Neural cell (in vitro differentiated cells): ENCODE results near the gene SLIT3. TPM values are rescaled to one million over a fixed set of nuclear protein-coding genes. Genes with fewer than 3 reads are reported as not detected.

Experiments used
- H2AFZ ChIP-seq: fragments of 200-600, 300-800 bp; sonication (generic), shearing (Covaris generic); 2 replicates; pipeline ENCODE4 v1.6.0; 2014; ENCODE audit warnings: low read depth, mild to moderate bottlenecking, antibody characterized with exemption, low read length, moderate library complexity
- H3F3A ChIP-seq: fragments of 200-600 bp; shearing (Covaris generic); 2 replicates; pipeline ENCODE4 v1.6.1; 2016; ENCODE audit warnings: mild to moderate bottlenecking, moderate library complexity, mixed read lengths, antibody characterized with exemption, low read length; ENCODE audit not compliant: insufficient read depth, poor library complexity, severe bottlenecking
- H3K27ac ChIP-seq: fragments of 200-600, 300-800 bp; sonication (generic), shearing (Covaris generic); 2 replicates; pipeline ENCODE4 v1.5.1; 2014; ENCODE audit warnings: mild to moderate bottlenecking, low read length, moderate library complexity
- H3K27me3 ChIP-seq: fragments of 300-800, 200-600 bp; sonication (generic), shearing (Covaris generic); 2 replicates; pipeline ENCODE4 v1.6.0; 2014; ENCODE audit warnings: mild to moderate bottlenecking, low read depth, low read length, moderate library complexity; ENCODE audit not compliant: insufficient read depth
- H3K36me3 ChIP-seq: fragments of 300-800, 200-600 bp; sonication (generic), shearing (Covaris generic); 2 replicates; pipeline ENCODE4 v1.5.1; 2014; ENCODE audit warnings: mild to moderate bottlenecking, antibody characterized with exemption, low read length, moderate library complexity; ENCODE audit not compliant: insufficient read depth
- H3K4me2 ChIP-seq: fragments of 300-800, 200-600 bp; sonication (generic), shearing (Covaris generic); 2 replicates; pipeline ENCODE4 v1.6.0; 2014; ENCODE audit warnings: mild to moderate bottlenecking, low read length
- H3K4me3 ChIP-seq: fragments of 300-800, 200-600 bp; sonication (generic), shearing (Covaris generic); 2 replicates; pipeline ENCODE4 v1.5.1; 2014; ENCODE audit warnings: mild to moderate bottlenecking, low read length, moderate library complexity
- H3K79me2 ChIP-seq: fragments of 200-600 bp; shearing (Covaris generic); replicated peaks from 2 replicates; pipeline ENCODE4 v1.6.0; 2014; ENCODE audit warnings: mild to moderate bottlenecking, low read length, moderate library complexity; ENCODE audit not compliant: insufficient read depth
- H3K9ac ChIP-seq: fragments of 300-800, 200-600 bp; sonication (generic), shearing (Covaris generic); 2 replicates; pipeline ENCODE4 v1.6.1; 2016; ENCODE audit warnings: mild to moderate bottlenecking, low read length, mixed read lengths
- H3K9me2 ChIP-seq: fragments of 200-600 bp; shearing (Covaris generic); 2 replicates; pipeline ENCODE4 v1.6.1; 2016; ENCODE audit warnings: mild to moderate bottlenecking, low read length, mixed read lengths; ENCODE audit not compliant: insufficient read depth
- H3K9me3 ChIP-seq: fragments of 200-600, 300-800 bp; sonication (generic), shearing (Covaris generic); 2 replicates; pipeline ENCODE4 v1.6.1; 2016; ENCODE audit warnings: mild to moderate bottlenecking, mixed run types, low read length, moderate library complexity, mixed read lengths
- H4K20me1 ChIP-seq: fragments of 200-600 bp; shearing (Covaris generic); 2 replicates; pipeline ENCODE4 v1.6.1; 2016; ENCODE audit warnings: mild to moderate bottlenecking, mixed run types; ENCODE audit not compliant: insufficient read depth
- EP300 ChIP-seq: fragments of 450-650 bp; conservative IDR thresholded peaks from 2 replicates; pipeline ENCODE4 v1.6.1; 2014; ENCODE audit warnings: antibody characterized with exemption, mild to moderate bottlenecking, moderate library complexity; ENCODE audit not compliant: poor library complexity, severe bottlenecking
- EZH2 ChIP-seq: fragments of 200-600, 300-800 bp; shearing (Covaris generic), sonication (generic); IDR thresholded peaks from 2 replicates; pipeline ENCODE4 v1.6.1; 2014; ENCODE audit warnings: antibody characterized with exemption, low read length, borderline replicate concordance, mild to moderate bottlenecking; ENCODE audit not compliant: insufficient read depth, poor library complexity, severe bottlenecking
- MXI1 ChIP-seq: fragments of 450-650 bp; conservative IDR thresholded peaks from 2 replicates; pipeline ENCODE4 v1.6.1; 2014; ENCODE audit warnings: antibody characterized with exemption, mild to moderate bottlenecking; ENCODE audit not compliant: poor library complexity, severe bottlenecking
- POLR2AphosphoS5 ChIP-seq: IDR thresholded peaks from 2 replicates; pipeline ENCODE4 v1.6.1; 2012
- RAD21 ChIP-seq: fragments of 450-650 bp; conservative IDR thresholded peaks from 2 replicates; pipeline ENCODE4 v1.6.1; 2014; ENCODE audit warnings: antibody characterized with exemption, mild to moderate bottlenecking, moderate library complexity
- SMC3 ChIP-seq: fragments of 450-650 bp; conservative IDR thresholded peaks from 2 replicates; pipeline ENCODE4 v1.6.1; 2014; ENCODE audit warnings: antibody characterized with exemption, mild to moderate bottlenecking, moderate library complexity; ENCODE audit not compliant: poor library complexity
- TAF1 ChIP-seq: IDR thresholded peaks from 2 replicates; pipeline ENCODE4 v1.6.1; 2012; ENCODE audit warnings: low read depth
- polyA plus RNA-seq: library from polyadenylated mRNA; depleted of rRNA; stranded (reverse); fragments of >200 nt; gene quantifications from 2 replicates; pipeline ENCODE4 v1.2.3, GENCODE V29; 2014
- TF ChIP-seq, protein P1 (sequence below): fragments of 450-650 bp; IDR thresholded peaks from 2 replicates; pipeline ENCODE4 v1.5.1; 2014; ENCODE audit warnings: antibody characterized with exemption, mild to moderate bottlenecking, moderate library complexity; ENCODE audit not compliant: poor library complexity, severe bottlenecking
- TF ChIP-seq, protein P2 (sequence below): IDR thresholded peaks from 2 replicates; pipeline ENCODE4 v1.6.1; 2012; ENCODE audit warnings: borderline replicate concordance

The SLIT3 gene
- polyA plus RNA-seq, 1 donor from 2014 or later, result 1.2 TPM

DNA sequence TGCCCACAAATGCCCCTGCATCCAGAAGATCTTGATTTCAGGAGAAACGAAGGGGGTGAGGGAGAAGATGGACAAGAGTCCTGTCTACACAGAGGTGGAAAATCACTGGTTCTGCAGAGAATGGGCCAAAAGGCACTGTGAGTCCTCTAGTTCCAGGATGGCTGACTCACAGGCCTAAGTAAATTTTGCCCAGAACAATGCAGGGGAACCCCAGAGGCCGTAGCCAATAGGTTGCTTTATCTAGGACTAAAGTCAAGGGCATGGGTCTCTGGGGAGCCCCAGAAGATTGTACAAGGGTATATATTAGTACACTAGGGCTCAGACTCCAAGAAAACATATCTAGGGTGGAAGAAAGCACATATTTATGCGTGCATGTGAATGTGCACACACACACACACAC, 98.0 kb downstream of the SLIT3 start:
- no peaks in the 10 kb centered on the region for H4K20me1 ChIP-seq
- no peaks in the 10 kb centered on the region for H3K9me3 ChIP-seq
- no peaks in the 10 kb centered on the region for H3K27me3 ChIP-seq
- H3K36me3 ChIP-seq, result no peaks in the 10 kb centered on the region
- no peak overlapping the region for H3K9ac ChIP-seq
- H3K9me2 ChIP-seq, result no peaks in the 10 kb centered on the region
- H3K79me2 ChIP-seq, result no peaks in the 10 kb centered on the region
- no peak overlapping the region for H3K4me3 ChIP-seq
- H3K4me2 ChIP-seq, result no peak overlapping the region
- no peak overlapping the region for H3K27ac ChIP-seq
- H3F3A ChIP-seq, result no peaks in the 10 kb centered on the region
- TF ChIP-seq MXI1 (no peak), RAD21 (no peak), POLR2AphosphoS5 (no peak)
- H2AFZ ChIP-seq, result no peak overlapping the region

DNA sequence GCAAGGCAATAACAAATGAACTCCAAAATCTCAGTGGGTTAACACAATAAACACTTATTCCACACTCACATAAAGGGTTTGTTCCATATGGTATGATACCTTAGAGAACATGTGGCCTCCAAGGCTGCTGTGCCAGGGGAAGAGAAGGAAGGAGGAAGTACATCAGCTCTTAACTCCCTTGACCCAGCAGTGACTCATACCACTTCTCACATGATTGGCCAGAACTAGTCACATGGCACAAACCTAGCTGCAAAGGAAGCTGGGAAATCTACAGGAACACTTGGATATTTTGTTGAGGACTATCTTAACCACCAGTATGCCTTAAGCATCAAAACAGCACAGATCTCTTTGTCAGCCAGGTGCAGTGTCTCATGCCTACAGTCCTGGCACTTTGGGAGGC, 99.3 kb downstream of the SLIT3 start:
- H3K79me2 ChIP-seq, result no peaks in the 10 kb centered on the region
- H3K36me3 ChIP-seq, result no peaks in the 10 kb centered on the region
- no peaks in the 10 kb centered on the region for H3K9me2 ChIP-seq
- H3K4me2 ChIP-seq, result no peak overlapping the region
- H3K4me3 ChIP-seq, result no peak overlapping the region
- no peak overlapping the region for H3K9ac ChIP-seq
- no peak for TF ChIP-seq MXI1
- H3K27ac ChIP-seq, result no peak overlapping the region
- H2AFZ ChIP-seq, result no peak overlapping the region
- no peaks in the 10 kb centered on the region for H4K20me1 ChIP-seq
- H3K9me3 ChIP-seq, result no peaks in the 10 kb centered on the region
- H3F3A ChIP-seq, result no peaks in the 10 kb centered on the region
- no peaks in the 10 kb centered on the region for H3K27me3 ChIP-seq

DNA sequence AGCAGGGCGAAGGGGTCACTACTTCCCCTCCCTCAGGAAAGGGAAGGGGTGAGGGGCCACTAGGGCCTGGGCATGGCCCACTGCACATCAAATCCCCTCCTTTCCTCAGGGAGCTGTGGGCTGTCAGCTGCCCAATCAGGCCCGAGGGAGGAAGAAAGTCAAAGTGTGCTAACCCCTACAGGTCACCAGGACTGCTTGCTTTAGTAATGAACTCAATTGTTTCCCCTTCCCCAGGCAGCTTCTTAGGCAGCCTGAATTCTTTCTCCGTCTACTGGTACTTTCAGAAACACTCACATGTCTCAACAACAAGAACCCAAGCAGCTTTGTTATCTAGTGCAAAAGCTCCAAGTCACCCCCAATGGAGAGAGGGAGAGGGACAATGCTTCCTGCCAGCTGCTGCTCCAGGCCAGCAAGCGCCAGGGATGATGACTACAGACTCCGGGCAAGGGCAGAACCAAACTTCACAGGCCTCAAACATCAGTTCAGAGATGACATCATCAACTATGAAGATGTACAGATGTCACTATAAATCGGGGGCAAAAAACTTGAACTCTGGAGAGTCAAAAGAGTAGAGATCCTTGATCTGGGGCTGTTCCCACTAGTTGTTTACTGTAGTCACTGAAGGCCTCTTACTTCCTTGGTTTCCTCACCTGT, 100.7 kb downstream of the SLIT3 start:
- H3K4me3 ChIP-seq, result no peak overlapping the region
- H3K9ac ChIP-seq, result no peak overlapping the region
- no peak overlapping the region for H2AFZ ChIP-seq
- H3K27ac ChIP-seq, result no peak overlapping the region
- no peaks in the 10 kb centered on the region for H3K36me3 ChIP-seq
- TF ChIP-seq TAF1, result no peak
- TF ChIP-seq RAD21, result no peak
- no peak for TF ChIP-seq EZH2
- TF ChIP-seq, protein P1, sequence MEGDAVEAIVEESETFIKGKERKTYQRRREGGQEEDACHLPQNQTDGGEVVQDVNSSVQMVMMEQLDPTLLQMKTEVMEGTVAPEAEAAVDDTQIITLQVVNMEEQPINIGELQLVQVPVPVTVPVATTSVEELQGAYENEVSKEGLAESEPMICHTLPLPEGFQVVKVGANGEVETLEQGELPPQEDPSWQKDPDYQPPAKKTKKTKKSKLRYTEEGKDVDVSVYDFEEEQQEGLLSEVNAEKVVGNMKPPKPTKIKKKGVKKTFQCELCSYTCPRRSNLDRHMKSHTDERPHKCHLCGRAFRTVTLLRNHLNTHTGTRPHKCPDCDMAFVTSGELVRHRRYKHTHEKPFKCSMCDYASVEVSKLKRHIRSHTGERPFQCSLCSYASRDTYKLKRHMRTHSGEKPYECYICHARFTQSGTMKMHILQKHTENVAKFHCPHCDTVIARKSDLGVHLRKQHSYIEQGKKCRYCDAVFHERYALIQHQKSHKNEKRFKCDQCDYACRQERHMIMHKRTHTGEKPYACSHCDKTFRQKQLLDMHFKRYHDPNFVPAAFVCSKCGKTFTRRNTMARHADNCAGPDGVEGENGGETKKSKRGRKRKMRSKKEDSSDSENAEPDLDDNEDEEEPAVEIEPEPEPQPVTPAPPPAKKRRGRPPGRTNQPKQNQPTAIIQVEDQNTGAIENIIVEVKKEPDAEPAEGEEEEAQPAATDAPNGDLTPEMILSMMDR, result no peak
- TF ChIP-seq SMC3, result no peak
- no peak for TF ChIP-seq POLR2AphosphoS5
- no peak for TF ChIP-seq EP300
- TF ChIP-seq, protein P2, sequence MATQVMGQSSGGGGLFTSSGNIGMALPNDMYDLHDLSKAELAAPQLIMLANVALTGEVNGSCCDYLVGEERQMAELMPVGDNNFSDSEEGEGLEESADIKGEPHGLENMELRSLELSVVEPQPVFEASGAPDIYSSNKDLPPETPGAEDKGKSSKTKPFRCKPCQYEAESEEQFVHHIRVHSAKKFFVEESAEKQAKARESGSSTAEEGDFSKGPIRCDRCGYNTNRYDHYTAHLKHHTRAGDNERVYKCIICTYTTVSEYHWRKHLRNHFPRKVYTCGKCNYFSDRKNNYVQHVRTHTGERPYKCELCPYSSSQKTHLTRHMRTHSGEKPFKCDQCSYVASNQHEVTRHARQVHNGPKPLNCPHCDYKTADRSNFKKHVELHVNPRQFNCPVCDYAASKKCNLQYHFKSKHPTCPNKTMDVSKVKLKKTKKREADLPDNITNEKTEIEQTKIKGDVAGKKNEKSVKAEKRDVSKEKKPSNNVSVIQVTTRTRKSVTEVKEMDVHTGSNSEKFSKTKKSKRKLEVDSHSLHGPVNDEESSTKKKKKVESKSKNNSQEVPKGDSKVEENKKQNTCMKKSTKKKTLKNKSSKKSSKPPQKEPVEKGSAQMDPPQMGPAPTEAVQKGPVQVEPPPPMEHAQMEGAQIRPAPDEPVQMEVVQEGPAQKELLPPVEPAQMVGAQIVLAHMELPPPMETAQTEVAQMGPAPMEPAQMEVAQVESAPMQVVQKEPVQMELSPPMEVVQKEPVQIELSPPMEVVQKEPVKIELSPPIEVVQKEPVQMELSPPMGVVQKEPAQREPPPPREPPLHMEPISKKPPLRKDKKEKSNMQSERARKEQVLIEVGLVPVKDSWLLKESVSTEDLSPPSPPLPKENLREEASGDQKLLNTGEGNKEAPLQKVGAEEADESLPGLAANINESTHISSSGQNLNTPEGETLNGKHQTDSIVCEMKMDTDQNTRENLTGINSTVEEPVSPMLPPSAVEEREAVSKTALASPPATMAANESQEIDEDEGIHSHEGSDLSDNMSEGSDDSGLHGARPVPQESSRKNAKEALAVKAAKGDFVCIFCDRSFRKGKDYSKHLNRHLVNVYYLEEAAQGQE, result no peak
- no peak for TF ChIP-seq MXI1
- H3K79me2 ChIP-seq, result no peaks in the 10 kb centered on the region
- H3K27me3 ChIP-seq, result no peaks in the 10 kb centered on the region
- H3K9me2 ChIP-seq, result no peaks in the 10 kb centered on the region
- H4K20me1 ChIP-seq, result no peaks in the 10 kb centered on the region
- no peak overlapping the region for H3K4me2 ChIP-seq
- H3F3A ChIP-seq, result no peaks in the 10 kb centered on the region
- H3K9me3 ChIP-seq, result no peaks in the 10 kb centered on the region
